MCF 10A (cell line): ENCODE measurements around the gene CELF4. TPM values are rescaled to one million over a fixed set of nuclear protein-coding genes. Genes with fewer than 3 reads are reported as not detected.

Experiments
- BruUV-seq: library from RNA; stranded (reverse); fragments of 400-500 nt; replicated peaks from 2 replicates; lab custom pipeline; 2021; lab: Mats Ljungman, UMichigan
- CTCF ChIA-PET: fragments of 300-600 bp; sonication (Branson Sonifier 250); formaldehyde crosslinking; extraction: SDS; loops from one replicate; lab custom pipeline; 2021; ENCODE audit warnings: antibody characterized with exemption, inconsistent platforms; lab: Yijun Ruan, JAX
- POLR2A ChIA-PET: fragments of 300-600, 350-650 bp; sonication (Branson Sonifier 250); formaldehyde crosslinking; extraction: SDS; loops from one replicate; lab custom pipeline; 2020; ENCODE audit warnings: antibody characterized with exemption, inconsistent platforms; lab: Yijun Ruan, JAX
- DNase-seq: peaks from one replicate; pipeline ENCODE4 v3.0.0-alpha.2; 2018; ENCODE audit not compliant: unreplicated experiment
- H3K27ac Mint-ChIP-seq: one replicate; pipeline ENCODE4 v1.8.0; 2022; ENCODE audit warnings: mild to moderate bottlenecking, low read depth, mixed read lengths; ENCODE audit not compliant: unreplicated experiment
- H3K27me3 Mint-ChIP-seq: one replicate; pipeline ENCODE4 v1.8.0; 2022; ENCODE audit warnings: mixed read lengths; ENCODE audit not compliant: insufficient read depth, unreplicated experiment
- H3K36me3 Mint-ChIP-seq: one replicate; pipeline ENCODE4 v1.8.0; 2022; ENCODE audit warnings: mild to moderate bottlenecking, moderate library complexity, mixed read lengths; ENCODE audit not compliant: insufficient read depth, unreplicated experiment
- H3K4me1 Mint-ChIP-seq: one replicate; pipeline ENCODE4 v1.8.0; 2022; ENCODE audit warnings: mixed read lengths; ENCODE audit not compliant: insufficient read depth, unreplicated experiment
- H3K4me3 Mint-ChIP-seq: one replicate; pipeline ENCODE4 v1.8.0; 2022; ENCODE audit warnings: mild to moderate bottlenecking, moderate library complexity, mixed read lengths; ENCODE audit not compliant: unreplicated experiment
- H3K9me3 Mint-ChIP-seq: one replicate; pipeline ENCODE4 v1.8.0; 2022; ENCODE audit warnings: mixed read lengths; ENCODE audit not compliant: unreplicated experiment
- intact Hi-C: fragments of 100-400 bp; cut with micrococcal nuclease; formaldehyde crosslinking; loops from 2 replicates; pipeline ENCODE4 v1.14.1; 2022
- total RNA-seq: library from RNA; stranded (reverse); gene quantifications from 2 replicates; pipeline ENCODE4 v1.2.3, GENCODE V29; 2022
- TF ChIP-seq, protein P1 (sequence below): fragments of 200-600 bp; IDR thresholded peaks from one replicate; pipeline ENCODE4 v1.8.0; 2022; ENCODE audit warnings: antibody characterized with exemption, mild to moderate bottlenecking; ENCODE audit not compliant: unreplicated experiment

The CELF4 gene
- total RNA-seq, 1 experiment from 2014 or later, result not detected

GRCh38 chr18:37527395-37527794, 38.2 kb downstream of the CELF4 start:
- ChIA-PET POLR2A (interaction anchor here (1.2 kb wide), 1 partner anchor 15 kb away, joined by 3 read pairs; no protein-coding TSS in a partner anchor), CTCF (interaction anchor here (0.6 to 4.6 kb wide), 4 partner anchors 11 to 1645 kb away, joined by 3 to 25 read pairs (median 6); no protein-coding TSS in a partner anchor)
- Mint-ChIP-seq H3K4me3 (no peak overlapping the region), H3K27me3 (peaks cover 83% of the 10 kb centered on the region), H3K36me3 (no peaks in the 10 kb centered on the region), H3K4me1 (no peaks in the 10 kb centered on the region), H3K27ac (no peak overlapping the region), H3K9me3 (no peaks in the 10 kb centered on the region)
- TF ChIP-seq, protein P1, sequence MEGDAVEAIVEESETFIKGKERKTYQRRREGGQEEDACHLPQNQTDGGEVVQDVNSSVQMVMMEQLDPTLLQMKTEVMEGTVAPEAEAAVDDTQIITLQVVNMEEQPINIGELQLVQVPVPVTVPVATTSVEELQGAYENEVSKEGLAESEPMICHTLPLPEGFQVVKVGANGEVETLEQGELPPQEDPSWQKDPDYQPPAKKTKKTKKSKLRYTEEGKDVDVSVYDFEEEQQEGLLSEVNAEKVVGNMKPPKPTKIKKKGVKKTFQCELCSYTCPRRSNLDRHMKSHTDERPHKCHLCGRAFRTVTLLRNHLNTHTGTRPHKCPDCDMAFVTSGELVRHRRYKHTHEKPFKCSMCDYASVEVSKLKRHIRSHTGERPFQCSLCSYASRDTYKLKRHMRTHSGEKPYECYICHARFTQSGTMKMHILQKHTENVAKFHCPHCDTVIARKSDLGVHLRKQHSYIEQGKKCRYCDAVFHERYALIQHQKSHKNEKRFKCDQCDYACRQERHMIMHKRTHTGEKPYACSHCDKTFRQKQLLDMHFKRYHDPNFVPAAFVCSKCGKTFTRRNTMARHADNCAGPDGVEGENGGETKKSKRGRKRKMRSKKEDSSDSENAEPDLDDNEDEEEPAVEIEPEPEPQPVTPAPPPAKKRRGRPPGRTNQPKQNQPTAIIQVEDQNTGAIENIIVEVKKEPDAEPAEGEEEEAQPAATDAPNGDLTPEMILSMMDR, result no peak
- BruUV-seq, result no TSS peak
- intact Hi-C loops, result no loop called here
- no peak for DNase-seq

GRCh38 chr18:37525262-37525585, 40.4 kb downstream of the CELF4 start:
- no peaks in the 10 kb centered on the region for H3K36me3 Mint-ChIP-seq
- CTCF ChIA-PET, result no interaction called here
- POLR2A ChIA-PET, result no interaction called here
- no peaks in the 10 kb centered on the region for H3K4me1 Mint-ChIP-seq
- intact Hi-C loops, result no loop called here
- DNase-seq, result no peak
- H3K27me3 Mint-ChIP-seq, result peaks cover 71% of the 10 kb centered on the region
- no peak overlapping the region for H3K4me3 Mint-ChIP-seq
- TF ChIP-seq, protein P1, result no peak
- no TSS peak for BruUV-seq
- H3K9me3 Mint-ChIP-seq, result no peaks in the 10 kb centered on the region
- H3K27ac Mint-ChIP-seq, result no peak overlapping the region

DNA sequence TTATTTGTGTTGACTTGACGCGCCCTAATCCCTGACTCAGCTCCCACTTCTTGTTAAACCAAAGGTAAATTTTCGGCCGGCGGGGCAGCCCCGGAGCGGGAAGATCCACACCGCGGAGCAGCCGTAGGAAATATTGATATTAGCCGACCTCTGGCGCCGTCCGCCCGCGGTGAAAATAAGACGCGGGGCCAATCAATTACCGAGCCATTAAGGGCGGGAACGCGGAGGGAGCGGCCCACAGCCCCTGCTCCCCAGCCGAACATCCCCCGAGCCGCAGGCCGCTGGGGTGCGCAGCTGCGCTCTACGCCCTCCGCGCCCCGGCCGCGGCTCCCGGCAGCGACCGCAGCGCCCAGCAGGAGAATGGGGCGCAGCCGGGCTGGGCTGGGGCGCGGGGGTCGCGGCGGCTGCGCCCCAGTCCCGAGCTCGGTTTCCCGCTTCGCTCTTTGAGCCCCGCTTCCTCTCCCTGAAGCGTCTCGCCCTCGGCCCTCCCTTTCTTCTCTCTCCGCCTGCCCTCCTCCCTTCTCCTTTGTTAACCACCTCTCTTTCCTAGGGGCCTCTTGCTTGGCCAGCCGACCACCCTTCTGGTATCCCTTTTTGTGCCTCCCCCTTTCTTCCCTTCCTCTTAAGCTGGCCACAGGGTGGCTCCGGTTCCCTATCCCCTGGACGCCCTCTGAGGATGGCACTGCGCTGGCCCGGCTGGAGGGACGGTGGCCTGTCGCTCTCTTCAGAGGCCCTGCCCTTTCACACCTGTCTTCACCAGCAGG, 40.9 kb downstream of the CELF4 start:
- H3K36me3 Mint-ChIP-seq, result no peaks in the 10 kb centered on the region
- no peaks in the 10 kb centered on the region for H3K4me1 Mint-ChIP-seq
- ChIA-PET POLR2A (no interaction called here), CTCF (no interaction called here)
- H3K4me3 Mint-ChIP-seq, result no peak overlapping the region
- TF ChIP-seq, protein P1, result no peak
- H3K9me3 Mint-ChIP-seq, result no peaks in the 10 kb centered on the region
- intact Hi-C loops, result no loop called here
- H3K27me3 Mint-ChIP-seq, result peaks cover 70% of the 10 kb centered on the region
- no TSS peak for BruUV-seq
- DNase-seq, result no peak
- no peak overlapping the region for H3K27ac Mint-ChIP-seq

DNA sequence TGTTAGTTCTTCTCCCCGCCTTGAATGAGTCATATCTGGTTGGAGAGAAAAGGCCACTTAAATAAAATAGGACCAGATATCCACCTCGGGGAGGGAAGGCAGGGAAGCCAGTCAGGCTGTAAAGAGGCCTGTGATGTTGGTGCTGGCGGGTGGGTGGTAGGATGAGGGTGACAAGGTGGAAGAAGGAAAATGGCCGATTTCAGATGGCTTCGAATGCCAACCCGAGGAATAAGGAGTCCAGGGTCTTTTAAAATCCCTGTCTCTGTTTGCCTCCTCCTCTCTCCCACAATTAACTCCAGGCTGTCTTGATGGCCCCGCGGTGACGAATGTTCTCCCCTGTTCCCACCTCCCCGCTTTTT, 41.5 kb downstream of the CELF4 start:
- peaks cover 66% of the 10 kb centered on the region for H3K27me3 Mint-ChIP-seq
- TF ChIP-seq, protein P1, result no peak
- intact Hi-C loops, result no loop called here

More for the DNA sequence above, 41.5 kb downstream of the CELF4 start:
- Mint-ChIP-seq H3K4me3 (no peak overlapping the region), H3K9me3 (no peaks in the 10 kb centered on the region), H3K4me1 (no peaks in the 10 kb centered on the region), H3K27ac (no peak overlapping the region), H3K36me3 (no peaks in the 10 kb centered on the region)
- ChIA-PET POLR2A (no interaction called here), CTCF (no interaction called here)
- no TSS peak for BruUV-seq
- no peak for DNase-seq
